MM.1S (cell line): ENCODE results near the gene FOXQ1.
A peak's percentile ranks its signal among the peaks of the same experiment; 100 is the strongest.

Experiments
- DNase-seq: peaks from one replicate; pipeline ENCODE4 v3.0.0-alpha.2; 2015
- H2AFZ ChIP-seq: fragments of 300-600 bp; sonication (generic); 2 replicates; pipeline ENCODE4 v1.6.0; 2016; ENCODE audit warnings: antibody characterized with exemption, low read length
- H3F3A ChIP-seq: fragments of 300-600 bp; sonication (generic); 2 replicates; pipeline ENCODE4 v1.6.1; 2016; ENCODE audit warnings: mild to moderate bottlenecking, antibody characterized with exemption, low read length, moderate library complexity, mixed read lengths; ENCODE audit not compliant: insufficient read depth
- H3K27ac ChIP-seq: fragments of 300-600 bp; sonication (generic); 2 replicates; pipeline ENCODE4 v1.5.1; 2016; ENCODE audit warnings: mild to moderate bottlenecking, low read length
- H3K27me3 ChIP-seq: fragments of 300-600 bp; sonication (generic); replicated peaks from 2 replicates; pipeline ENCODE4 v1.6.0; 2016; ENCODE audit warnings: low read length; ENCODE audit not compliant: insufficient read depth
- H3K36me3 ChIP-seq: fragments of 300-600 bp; sonication (generic); replicated peaks from 2 replicates; pipeline ENCODE4 v1.6.1; 2016; ENCODE audit warnings: mild to moderate bottlenecking, low read length, mixed read lengths; ENCODE audit not compliant: insufficient read depth
- H3K4me1 ChIP-seq: fragments of 300-600 bp; sonication (generic); 2 replicates; pipeline ENCODE4 v1.6.1; 2016; ENCODE audit warnings: low read length, mixed read lengths
- H3K4me2 ChIP-seq: fragments of 300-600 bp; sonication (generic); 2 replicates; pipeline ENCODE4 v1.6.0; 2016; ENCODE audit warnings: low read depth, low read length
- H3K4me3 ChIP-seq: fragments of 300-600 bp; sonication (generic); 2 replicates; pipeline ENCODE4 v1.5.1; 2016; ENCODE audit warnings: low read length, mixed read lengths
- H3K79me2 ChIP-seq: fragments of 300-600 bp; sonication (generic); 2 replicates; pipeline ENCODE4 v1.6.1; 2016; ENCODE audit warnings: mixed run types, low read length, mixed read lengths
- H3K9ac ChIP-seq: fragments of 300-600 bp; sonication (generic); 2 replicates; pipeline ENCODE4 v1.6.1; 2016; ENCODE audit warnings: low read length, mixed read lengths
- H3K9me2 ChIP-seq: fragments of 300-600 bp; sonication (generic); replicated peaks from 2 replicates; pipeline ENCODE4 v1.6.1; 2016; ENCODE audit warnings: mild to moderate bottlenecking, low read length, mixed read lengths; ENCODE audit not compliant: insufficient read depth
- H3K9me3 ChIP-seq: fragments of 300-600 bp; sonication (generic); replicated peaks from 2 replicates; pipeline ENCODE4 v1.6.1; 2016; ENCODE audit warnings: mild to moderate bottlenecking, low read length, mixed read lengths; ENCODE audit not compliant: insufficient read depth
- H4K20me1 ChIP-seq: fragments of 300-600 bp; sonication (generic); 2 replicates; pipeline ENCODE4 v1.6.1; 2016; ENCODE audit warnings: mild to moderate bottlenecking, low read length, moderate library complexity, mixed read lengths; ENCODE audit not compliant: insufficient read depth
- CTCF ChIP-seq: fragments of 300-600 bp; sonication (generic); IDR thresholded peaks from 2 replicates; pipeline ENCODE4 v1.5.1; 2016; ENCODE audit warnings: antibody characterized with exemption, low read length, mixed read lengths
- EZH2 ChIP-seq: fragments of 300-600 bp; sonication (generic); optimal IDR thresholded peaks from 2 replicates; pipeline ENCODE3; 2017; ENCODE audit warnings: low read depth, mild to moderate bottlenecking, antibody characterized with exemption, low read length, mixed read lengths
- EZH2phosphoT487 ChIP-seq: fragments of 300-600 bp; sonication (generic); IDR thresholded peaks from 2 replicates; pipeline ENCODE4 v1.6.1; 2018; ENCODE audit warnings: antibody characterized with exemption, low read length

The FOXQ1 gene

GRCh38 chr6:1362643-1363042, 50.7 kb downstream of the FOXQ1 start:
- Histone ChIP-seq H2AFZ (no peak overlapping the region), H4K20me1 (no peaks in the 10 kb centered on the region), H3K4me1 (no peaks in the 10 kb centered on the region), H3F3A (no peaks in the 10 kb centered on the region), H3K4me2 (no peak overlapping the region), H3K79me2 (no peaks in the 10 kb centered on the region), H3K27ac (no peak overlapping the region), H3K9me2 (no peaks in the 10 kb centered on the region), H3K4me3 (no peak overlapping the region), H3K9ac (no peak overlapping the region), H3K36me3 (no peaks in the 10 kb centered on the region), H3K27me3 (no peaks in the 10 kb centered on the region), H3K9me3 (no peaks in the 10 kb centered on the region)
- DNase-seq: no peak
- TF ChIP-seq CTCF (no peak), EZH2phosphoT487 (no peak), EZH2 (no peak)

GRCh38 chr6:1363298-1363697, 51.4 kb downstream of the FOXQ1 start:
- no peaks in the 10 kb centered on the region for H3F3A ChIP-seq
- H3K79me2 ChIP-seq: no peaks in the 10 kb centered on the region
- H2AFZ ChIP-seq: no peak overlapping the region
- TF ChIP-seq EZH2phosphoT487: no peak
- no peak for TF ChIP-seq EZH2
- TF ChIP-seq CTCF: no peak
- no peak overlapping the region for H3K4me3 ChIP-seq
- no peaks in the 10 kb centered on the region for H4K20me1 ChIP-seq
- H3K27ac ChIP-seq: no peak overlapping the region
- no peaks in the 10 kb centered on the region for H3K9me3 ChIP-seq
- no peak overlapping the region for H3K9ac ChIP-seq
- DNase-seq: no peak
- H3K4me2 ChIP-seq: no peak overlapping the region
- H3K36me3 ChIP-seq: no peaks in the 10 kb centered on the region
- H3K9me2 ChIP-seq: no peaks in the 10 kb centered on the region
- H3K27me3 ChIP-seq: no peaks in the 10 kb centered on the region
- no peaks in the 10 kb centered on the region for H3K4me1 ChIP-seq

- Histone ChIP-seq H3K4me1 (no peaks in the 10 kb centered on the region), H3K27me3 (no peaks in the 10 kb centered on the region), H3K27ac (no peak overlapping the region), H2AFZ (no peak overlapping the region), H3K9me3 (no peaks in the 10 kb centered on the region), H3K4me2 (no peak overlapping the region), H4K20me1 (no peaks in the 10 kb centered on the region), H3K4me3 (no peak overlapping the region), H3F3A (no peaks in the 10 kb centered on the region), H3K79me2 (no peaks in the 10 kb centered on the region), H3K9me2 (no peaks in the 10 kb centered on the region), H3K9ac (no peak overlapping the region), H3K36me3 (no peaks in the 10 kb centered on the region)
- TF ChIP-seq CTCF (peak; percentile 30), EZH2phosphoT487 (no peak)
- DNase-seq: no peak
Observed at GRCh38 chr6:1363729-1364572, 52.1 kb downstream of the FOXQ1 start.
